Neutrophil (primary cell): ENCODE results near the gene RPS6KB1.
"Not testable (repeated sequence)": the region's sequence is repeated elsewhere in the genome, so short reads cannot be mapped to it uniquely, and the experiment has no call there.

Experiments
- H3K27ac ChIP-seq: fragments of 200-600 bp; sonication (generic); 2 replicates; pipeline ENCODE4 v1.5.1; 2016; ENCODE audit warnings: mild to moderate bottlenecking, moderate library complexity
- H3K27me3 ChIP-seq: fragments of 200-600 bp; sonication (generic); 2 replicates; pipeline ENCODE4 v1.6.0; 2016; ENCODE audit warnings: mild to moderate bottlenecking
- H3K36me3 ChIP-seq: fragments of 200-600 bp; sonication (generic); 2 replicates; pipeline ENCODE4 v1.5.1; 2017
- H3K4me1 ChIP-seq, 2 experiments: fragments of 200-600 bp in 1 of 2; sonication (generic) in 1 of 2; 1 replicate in 1 of 2; 2 replicates in 1 of 2; pipeline versions ENCODE4 v1.5.1 to v1.6.1; 2013 to 2016; ENCODE audit warnings: low read depth in 1 of 2, low read length in 1 of 2, mild to moderate bottlenecking in 1 of 2, moderate library complexity in 1 of 2; ENCODE audit not compliant: control insufficient read depth in 1 of 2, insufficient read depth in 1 of 2
- H3K4me3 ChIP-seq, 2 experiments: fragments of 200-600 bp in 1 of 2; sonication (generic) in 1 of 2; 1 replicate in 1 of 2; 2 replicates in 1 of 2; pipeline ENCODE4 v1.5.1; 2013 to 2016; ENCODE audit warnings: low read depth in 1 of 2, low read length in 1 of 2, mild to moderate bottlenecking in 1 of 2, moderate library complexity in 1 of 2
- H3K9me3 ChIP-seq: fragments of 200-600 bp; sonication (generic); 2 replicates; pipeline ENCODE4 v1.5.1; 2016
- TF ChIP-seq, protein P1 (sequence below): fragments of 200-600 bp; sonication (generic); IDR thresholded peaks from 2 replicates; pipeline ENCODE4 v1.5.1; 2016; ENCODE audit warnings: antibody characterized with exemption

The RPS6KB1 gene

DNA sequence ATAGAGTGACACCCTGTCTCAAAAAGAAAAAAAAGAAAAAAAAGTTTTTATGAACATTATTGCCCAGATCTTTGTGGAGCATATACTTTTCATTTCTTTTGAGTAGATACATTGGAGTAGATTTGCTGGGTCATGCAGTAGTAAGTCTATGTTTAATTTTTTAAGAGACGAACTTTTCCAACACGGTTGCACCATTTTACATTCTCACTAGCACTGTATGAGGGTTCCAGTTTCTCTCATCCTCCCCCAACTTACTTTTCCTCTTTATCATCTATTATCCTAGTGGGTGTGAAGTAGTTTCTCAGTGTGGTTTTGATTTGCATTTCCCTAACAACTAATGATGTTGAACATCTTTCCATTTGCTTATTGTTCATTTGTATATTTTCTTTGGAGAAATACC is 10.5 kb downstream of the RPS6KB1 start:
- H3K27me3 ChIP-seq = no peaks in the 10 kb centered on the region
- no peak overlapping the region for H3K4me3 ChIP-seq
- H3K9me3 ChIP-seq = no peaks in the 10 kb centered on the region
- no peaks in the 10 kb centered on the region for H3K36me3 ChIP-seq
- H3K27ac ChIP-seq = no peak overlapping the region
- TF ChIP-seq, protein P1, sequence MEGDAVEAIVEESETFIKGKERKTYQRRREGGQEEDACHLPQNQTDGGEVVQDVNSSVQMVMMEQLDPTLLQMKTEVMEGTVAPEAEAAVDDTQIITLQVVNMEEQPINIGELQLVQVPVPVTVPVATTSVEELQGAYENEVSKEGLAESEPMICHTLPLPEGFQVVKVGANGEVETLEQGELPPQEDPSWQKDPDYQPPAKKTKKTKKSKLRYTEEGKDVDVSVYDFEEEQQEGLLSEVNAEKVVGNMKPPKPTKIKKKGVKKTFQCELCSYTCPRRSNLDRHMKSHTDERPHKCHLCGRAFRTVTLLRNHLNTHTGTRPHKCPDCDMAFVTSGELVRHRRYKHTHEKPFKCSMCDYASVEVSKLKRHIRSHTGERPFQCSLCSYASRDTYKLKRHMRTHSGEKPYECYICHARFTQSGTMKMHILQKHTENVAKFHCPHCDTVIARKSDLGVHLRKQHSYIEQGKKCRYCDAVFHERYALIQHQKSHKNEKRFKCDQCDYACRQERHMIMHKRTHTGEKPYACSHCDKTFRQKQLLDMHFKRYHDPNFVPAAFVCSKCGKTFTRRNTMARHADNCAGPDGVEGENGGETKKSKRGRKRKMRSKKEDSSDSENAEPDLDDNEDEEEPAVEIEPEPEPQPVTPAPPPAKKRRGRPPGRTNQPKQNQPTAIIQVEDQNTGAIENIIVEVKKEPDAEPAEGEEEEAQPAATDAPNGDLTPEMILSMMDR = no peak
- H3K4me1 ChIP-seq = peaks cover 0 to 10% of the 10 kb centered on the region in 2 experiments

DNA sequence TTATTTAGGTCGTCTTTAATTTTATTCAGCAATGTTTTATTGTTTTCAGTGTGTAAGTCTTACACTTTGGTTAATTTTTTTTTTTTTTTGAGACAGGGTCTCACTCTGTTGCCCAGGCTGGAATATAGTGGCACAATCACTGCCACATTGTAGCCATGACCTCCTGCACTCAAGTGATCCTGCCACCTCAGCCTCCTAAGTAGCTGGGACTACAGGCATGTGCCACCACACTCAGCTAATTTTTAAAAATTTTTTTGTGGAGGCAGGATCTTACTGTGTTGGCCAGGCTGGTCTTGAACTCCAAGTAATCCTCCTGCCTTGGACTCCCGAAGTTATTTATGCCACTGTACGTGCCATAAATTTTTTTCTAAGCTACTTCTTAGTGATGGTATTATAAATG is 14.5 kb downstream of the RPS6KB1 start:
- Histone ChIP-seq H3K9me3 (no peaks in the 10 kb centered on the region), H3K36me3 (peaks cover 5% of the 10 kb centered on the region), H3K27me3 (no peaks in the 10 kb centered on the region), H3K27ac (no peak overlapping the region), H3K4me1 (no peaks in the 10 kb centered on the region), H3K4me3 (no peak overlapping the region)
- TF ChIP-seq, protein P1 = no peak

DNA sequence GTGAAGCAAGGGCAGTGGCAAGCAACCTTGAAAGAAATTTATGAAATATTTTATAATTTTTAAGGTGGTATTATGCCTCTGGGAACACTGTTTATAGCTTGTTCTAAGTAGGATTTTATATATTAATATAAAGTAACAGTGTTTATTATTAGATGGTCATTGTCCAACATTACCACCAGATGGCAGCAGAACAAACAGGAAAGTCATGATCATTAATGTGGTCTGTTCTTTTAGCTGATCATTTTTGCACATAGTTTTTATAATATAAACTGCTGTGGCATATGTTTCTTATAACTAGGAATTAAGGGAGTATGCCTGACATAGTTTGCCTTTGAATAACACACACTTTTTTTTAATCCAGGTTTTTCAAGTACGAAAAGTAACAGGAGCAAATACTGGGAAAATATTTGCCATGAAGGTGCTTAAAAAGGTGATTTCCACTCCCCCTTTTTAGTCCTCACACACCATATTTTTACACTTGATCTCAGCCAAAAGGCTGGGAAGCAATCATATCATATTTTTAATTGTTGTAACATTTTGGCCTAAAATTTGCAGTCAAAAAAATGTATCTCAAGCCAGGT is 21.4 kb downstream of the RPS6KB1 start:
- no peaks in the 10 kb centered on the region for H3K9me3 ChIP-seq
- H3K27ac ChIP-seq = no peak overlapping the region
- no peaks in the 10 kb centered on the region for H3K27me3 ChIP-seq
- H3K4me3 ChIP-seq = no peak overlapping the region
- H3K36me3 ChIP-seq = peaks cover 49% of the 10 kb centered on the region
- TF ChIP-seq, protein P1 = peak; percentile 61
- H3K4me1 ChIP-seq = no peaks in the 10 kb centered on the region

DNA sequence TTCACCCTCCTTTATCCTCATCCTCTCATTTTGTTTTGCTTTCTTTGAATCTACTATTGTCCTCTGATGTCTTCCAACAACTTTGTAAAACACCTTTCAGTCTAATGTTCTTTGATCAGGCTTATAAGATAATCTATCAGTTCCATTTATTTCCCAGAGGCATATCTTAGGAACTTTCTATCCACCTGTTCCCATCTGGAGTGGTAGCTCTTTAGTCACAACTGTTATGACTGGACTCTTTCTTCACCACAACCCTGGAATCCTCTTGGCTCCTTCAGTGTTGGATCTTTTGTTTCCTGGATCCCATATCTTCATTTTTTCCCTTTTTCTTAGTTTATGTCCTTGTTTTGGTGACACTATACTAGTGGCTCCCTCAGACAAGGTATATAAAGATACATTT is 23.5 kb downstream of the RPS6KB1 start:
- H3K9me3 ChIP-seq = no peaks in the 10 kb centered on the region
- TF ChIP-seq, protein P1 = no peak
- peaks cover 70% of the 10 kb centered on the region for H3K36me3 ChIP-seq
- no peaks in the 10 kb centered on the region for H3K27me3 ChIP-seq
- no peaks in the 10 kb centered on the region for H3K4me1 ChIP-seq
- H3K4me3 ChIP-seq = no peak overlapping the region
- no peak overlapping the region for H3K27ac ChIP-seq

DNA sequence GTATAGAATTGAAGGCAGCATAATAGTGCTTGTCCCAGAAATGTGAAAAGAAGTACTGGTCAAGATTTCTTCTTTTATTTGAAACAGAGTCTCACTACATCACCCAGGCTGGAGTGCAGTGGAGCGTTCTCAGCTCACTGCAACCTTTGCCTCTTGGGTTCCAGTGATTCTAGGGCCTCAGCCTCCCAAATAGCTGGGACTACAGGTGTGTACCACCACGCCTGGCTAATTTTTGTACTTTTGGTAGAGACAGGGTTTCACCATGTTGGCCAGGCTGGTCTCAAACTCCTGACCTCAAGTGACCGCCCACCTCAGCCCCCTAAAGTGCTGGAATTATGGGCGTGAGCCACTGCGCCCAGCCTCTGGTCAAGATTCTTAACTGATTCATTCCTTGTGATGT is 27.7 kb downstream of the RPS6KB1 start:
- not testable (repeated sequence) for H3K27me3 ChIP-seq, H3K9me3 ChIP-seq, H3K4me3 ChIP-seq, H3K27ac ChIP-seq, H3K4me1 ChIP-seq
- peaks cover 59% of the 10 kb centered on the region for H3K36me3 ChIP-seq

DNA sequence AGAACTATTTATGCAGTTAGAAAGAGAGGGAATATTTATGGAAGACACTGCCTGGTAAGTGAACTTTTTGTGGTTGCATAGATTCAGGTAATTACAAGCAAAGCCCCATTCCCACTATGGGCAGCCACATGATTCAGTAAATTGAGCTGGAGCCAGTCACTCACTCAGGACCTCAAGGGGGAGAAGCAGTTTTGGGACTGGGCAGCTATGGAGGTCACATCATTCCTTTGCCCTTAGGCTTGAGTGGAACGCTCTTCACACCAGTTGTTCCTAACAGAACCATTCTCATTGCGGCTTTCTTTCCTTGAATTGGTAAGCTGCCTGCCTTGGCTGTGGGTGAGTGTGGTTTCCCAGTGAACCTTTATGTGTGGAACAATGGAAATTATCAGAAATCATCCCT is 37.2 kb downstream of the RPS6KB1 start:
- not testable (repeated sequence) for H3K27me3 ChIP-seq, H3K4me1 ChIP-seq, H3K27ac ChIP-seq, H3K9me3 ChIP-seq, H3K4me3 ChIP-seq
- peaks cover 84% of the 10 kb centered on the region for H3K36me3 ChIP-seq

DNA sequence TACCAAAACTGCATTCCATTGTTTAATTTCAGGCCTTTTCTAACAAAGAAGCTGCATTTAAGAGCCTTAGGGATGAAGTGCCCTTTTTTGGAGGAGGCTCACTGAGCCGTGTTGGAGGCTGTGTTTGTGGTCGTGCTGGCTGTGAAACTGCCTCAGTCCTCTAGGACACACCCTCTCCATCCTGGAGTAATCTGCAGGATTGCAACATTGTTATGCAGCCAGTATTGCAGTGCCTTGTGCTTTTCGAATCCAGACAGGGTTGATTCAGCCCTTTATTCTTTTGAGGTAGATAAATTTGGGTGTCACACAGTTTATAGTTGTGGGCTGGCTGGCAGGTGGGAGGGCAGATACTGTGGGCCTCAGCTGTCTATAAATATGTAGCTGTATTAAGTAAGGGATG is 37.8 kb downstream of the RPS6KB1 start:
- H3K36me3 ChIP-seq = peaks cover 90% of the 10 kb centered on the region
- not testable (repeated sequence) for H3K4me1 ChIP-seq, H3K4me3 ChIP-seq, H3K9me3 ChIP-seq, H3K27me3 ChIP-seq, H3K27ac ChIP-seq

DNA sequence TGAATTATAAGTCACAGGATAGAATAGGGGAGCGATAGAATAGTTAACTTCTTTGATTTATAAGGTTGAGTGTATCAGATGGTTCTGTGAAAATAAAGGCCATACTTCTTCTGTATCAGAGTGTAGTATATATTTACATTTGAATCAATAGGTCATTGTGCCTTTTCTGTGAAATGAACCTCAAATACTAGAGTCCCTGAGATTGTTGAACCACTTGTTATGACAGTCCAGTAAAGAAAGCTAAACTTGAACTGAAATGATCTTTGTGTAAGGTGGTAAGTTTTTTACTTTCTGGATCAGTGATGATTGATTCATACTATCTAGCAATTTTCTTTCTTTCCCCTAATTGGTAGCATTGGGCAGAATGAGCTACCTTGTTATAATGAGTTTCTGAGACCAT is 40.4 kb downstream of the RPS6KB1 start:
- H3K36me3 ChIP-seq = peaks cover 88% of the 10 kb centered on the region
- H3K9me3 ChIP-seq, H3K27me3 ChIP-seq, H3K4me1 ChIP-seq, H3K4me3 ChIP-seq, H3K27ac ChIP-seq: not testable (repeated sequence)

DNA sequence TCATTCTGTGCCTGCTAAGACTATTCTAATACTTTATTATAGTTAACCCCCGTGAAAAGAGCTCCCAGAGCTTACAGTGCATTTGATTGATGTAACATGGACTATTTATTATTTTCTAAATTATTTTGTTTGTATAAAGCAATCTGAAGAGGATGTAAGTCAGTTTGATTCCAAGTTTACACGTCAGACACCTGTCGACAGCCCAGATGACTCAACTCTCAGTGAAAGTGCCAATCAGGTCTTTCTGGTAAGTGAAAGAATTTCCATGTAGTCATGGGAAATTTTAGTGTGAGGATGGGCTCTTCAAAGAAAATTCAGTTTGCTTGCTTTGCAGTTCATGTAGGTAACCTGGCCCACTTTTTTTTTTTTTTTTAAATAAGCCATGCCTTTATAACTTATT is 47.8 kb downstream of the RPS6KB1 start:
- H3K36me3 ChIP-seq = peaks cover 82% of the 10 kb centered on the region
- not testable (repeated sequence) for H3K4me1 ChIP-seq, H3K9me3 ChIP-seq, H3K27me3 ChIP-seq, H3K4me3 ChIP-seq, H3K27ac ChIP-seq
